A549 (cell line): ENCODE measurements around the gene GET4. TPM values are rescaled to one million over a fixed set of nuclear protein-coding genes. Genes with fewer than 3 reads are reported as not detected.
"Not testable (repeated sequence)": the region's sequence is repeated elsewhere in the genome, so short reads cannot be mapped to it uniquely, and the experiment has no call there.

ENCODE experiments used
- ATAC-seq, 2 experiments: fragments of 200-7000 bp in 1 of 2; fragments of >200 bp in 1 of 2; cut with Nextera tagmentation in 1 of 2; cut with Tn5 transposase in 1 of 2; 3 replicates each; pipeline versions ENCODE4 v1.8.0 to v1.9.1; 2018 to 2020; ENCODE audit warnings: mild to moderate bottlenecking in 1 of 2, moderate library complexity in 1 of 2
- CTCF ChIA-PET: fragments of 300-600 bp; sonication (Branson Sonifier 250); formaldehyde crosslinking; extraction: SDS; loops from one replicate; lab custom pipeline; 2021; ENCODE audit warnings: antibody characterized with exemption, inconsistent platforms; lab: Yijun Ruan, JAX
- POLR2A ChIA-PET: fragments of 350-600 bp; formaldehyde crosslinking; extraction: SDS; loops from one replicate; lab custom pipeline; 2021; ENCODE audit warnings: antibody characterized with exemption, inconsistent platforms; lab: Yijun Ruan, JAX
- DNase-seq, 2 experiments: peaks; one replicate each; pipeline versions ENCODE4 v3.0.0 to v3.0.0-alpha.2; 2011 to 2016; ENCODE audit warnings: low read depth in 1 of 2, low spot score in 1 of 2
- FAIRE-seq: peaks from 2 replicates; lab custom pipeline; 2011; peaks lifted over from hg19 to GRCh38; lab: Jason Lieb, UNC
- H3K27ac ChIP-seq, 2 experiments: fragments of >200 bp; sonication (Bioruptor Twin); formaldehyde crosslinking; 3 replicates each; pipeline ENCODE4 v1.5.1; 2016 to 2017
- H3K4me1 ChIP-seq: fragments of >200 bp; sonication (Bioruptor Twin); formaldehyde crosslinking; 3 replicates; pipeline ENCODE4 v1.6.1; 2016
- H3K4me2 ChIP-seq: fragments of >200 bp; sonication (Bioruptor Twin); formaldehyde crosslinking; 3 replicates; pipeline ENCODE4 v1.6.1; 2016
- H3K4me3 ChIP-seq: fragments of >200 bp; sonication (Bioruptor Twin); formaldehyde crosslinking; 3 replicates; pipeline ENCODE4 v1.5.1; 2016
- H3K9me3 ChIP-seq: fragments of >200 bp; sonication (Bioruptor Twin); formaldehyde crosslinking; 3 replicates; pipeline ENCODE4 v1.6.1; 2016
- CEBPB ChIP-seq, 2 experiments: fragments of >200 bp in 1 of 2; sonication (Bioruptor Twin) in 1 of 2; formaldehyde crosslinking in 1 of 2; IDR thresholded peaks; 2 replicates each; pipeline ENCODE4 v1.6.1; 2012 to 2016
- ESRRA ChIP-seq: fragments of 150-350 bp; IDR thresholded peaks from 2 replicates; pipeline ENCODE4 v1.6.1; 2014; ENCODE audit warnings: mild to moderate bottlenecking, low read length, borderline replicate concordance
- FOXS1 ChIP-seq: fragments of 250-450 bp; sonication (Bioruptor Pico); IDR thresholded peaks from 2 replicates; pipeline ENCODE4 v1.5.0; 2020; ENCODE audit warnings: mild to moderate bottlenecking, moderate library complexity
- GATA3 ChIP-seq: IDR thresholded peaks from 2 replicates; pipeline ENCODE4 v1.6.1; 2012; ENCODE audit warnings: borderline replicate concordance
- HOXB5 ChIP-seq: fragments of 250-450 bp; sonication (Bioruptor Pico); IDR thresholded peaks from 2 replicates; pipeline ENCODE4 v1.5.0; 2020; ENCODE audit warnings: mild to moderate bottlenecking, moderate library complexity
- MAZ ChIP-seq: fragments of 150-350 bp; IDR thresholded peaks from 2 replicates; pipeline ENCODE4 v1.6.1; 2014; ENCODE audit warnings: antibody characterized with exemption, low read depth, low read length, borderline replicate concordance
- MYC ChIP-seq: IDR thresholded peaks from 2 replicates; pipeline ENCODE4 v1.6.1; 2012; ENCODE audit warnings: mild to moderate bottlenecking, inconsistent platforms, low read length, improper control_type of control experiment, borderline replicate concordance
- NFE2L2 ChIP-seq: fragments of 150-350 bp; conservative IDR thresholded peaks from 2 replicates; pipeline ENCODE4 v1.6.1; 2014; ENCODE audit warnings: low read length
- POLR2A ChIP-seq: IDR thresholded peaks from 2 replicates; pipeline ENCODE4 v1.6.1; 2012; ENCODE audit warnings: mild to moderate bottlenecking, low read length
- RARB ChIP-seq: fragments of 250-450 bp; sonication (Bioruptor Pico); IDR thresholded peaks from 2 replicates; pipeline ENCODE4 v1.8.0; 2021; ENCODE audit warnings: mild to moderate bottlenecking, moderate library complexity
- TFCP2L1 ChIP-seq: fragments of 250-450 bp; sonication (Bioruptor Pico); IDR thresholded peaks from 2 replicates; pipeline ENCODE4 v1.5.0; 2021; ENCODE audit warnings: mild to moderate bottlenecking
- WGBS: methylation state at CpG from one replicate; pipeline ENCODE4 v1.1.6; 2017; ENCODE audit errors: missing lambda C conversion rate; 5-methylcytosine and 5-hydroxymethylcytosine counted together
- polyA plus RNA-seq, 4 experiments: library from polyadenylated mRNA; depleted of rRNA in 3 of 4; stranded (reverse); fragments of >200 nt; fragmentation: RNase III in 1 of 4; extraction: RNeasy Plus Mini Kit Qiagen cat#74134 plus additional on column Dnase treatment in 1 of 4; gene quantifications; 2 replicates in 3 of 4; 3 replicates in 1 of 4; pipeline ENCODE4 v1.2.3, GENCODE V29; 2011 to 2017
- TF ChIP-seq, protein P1 (sequence below): fragments of 200-600 bp; sonication (generic); IDR thresholded peaks from 2 replicates; pipeline ENCODE4 v1.6.1; 2016; ENCODE audit warnings: antibody characterized with exemption, mild to moderate bottlenecking, moderate library complexity
- TF ChIP-seq, protein P2 (sequence below): fragments of 150-350 bp; IDR thresholded peaks from 2 replicates; pipeline ENCODE4 v1.6.1; 2014; ENCODE audit warnings: low read depth, mild to moderate bottlenecking, low read length

Gene GET4
- polyA plus RNA-seq, 2 of the 4 experiments (the other 2 are of a cell fraction): 26.1 to 37.0 TPM

DNA sequence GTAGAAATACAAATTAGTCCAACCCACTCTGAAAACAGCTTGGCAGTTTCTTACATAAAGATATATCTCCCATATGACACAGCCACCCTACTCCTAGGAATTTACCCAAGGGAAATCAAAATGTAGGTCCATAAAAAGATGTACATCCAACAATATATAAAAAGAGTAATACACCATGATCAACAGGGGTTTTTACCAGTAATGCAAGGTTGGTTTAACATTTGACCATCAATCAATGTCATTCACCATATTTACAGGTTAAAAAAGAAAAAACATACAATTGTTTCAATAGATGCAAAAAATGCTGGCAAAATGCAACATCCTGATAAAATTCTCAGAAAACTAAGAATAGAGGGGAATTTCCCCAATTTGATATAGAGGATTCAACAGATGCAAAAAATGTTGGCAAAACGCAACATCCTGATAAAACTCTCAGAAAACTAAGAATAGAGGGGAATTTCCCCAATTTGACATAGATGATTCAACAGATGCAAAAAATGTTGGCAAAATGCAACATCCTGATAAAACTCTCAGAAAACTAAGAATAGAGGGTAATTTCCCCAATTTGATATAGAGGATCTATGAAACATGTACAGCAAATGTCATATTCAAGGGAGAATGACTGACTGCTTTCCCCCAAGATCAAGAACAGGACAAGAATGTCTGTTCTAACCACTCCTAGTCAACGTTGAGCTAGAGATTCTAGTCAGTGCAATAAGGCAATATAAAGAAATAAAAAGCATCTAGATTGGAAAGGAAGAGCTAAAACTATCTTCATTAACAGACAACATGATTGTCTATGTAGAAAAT lies 64.5 kb downstream of the GET4 start:
- FAIRE-seq (no peak), DNase-seq (no peak)
- CTCF ChIA-PET: interaction anchor here (0.6 to 1.7 kb wide), 2 partner anchors 9 to 10 kb away, joined by 3 to 4 read pairs; no protein-coding TSS in a partner anchor
- TF ChIP-seq, protein P1, sequence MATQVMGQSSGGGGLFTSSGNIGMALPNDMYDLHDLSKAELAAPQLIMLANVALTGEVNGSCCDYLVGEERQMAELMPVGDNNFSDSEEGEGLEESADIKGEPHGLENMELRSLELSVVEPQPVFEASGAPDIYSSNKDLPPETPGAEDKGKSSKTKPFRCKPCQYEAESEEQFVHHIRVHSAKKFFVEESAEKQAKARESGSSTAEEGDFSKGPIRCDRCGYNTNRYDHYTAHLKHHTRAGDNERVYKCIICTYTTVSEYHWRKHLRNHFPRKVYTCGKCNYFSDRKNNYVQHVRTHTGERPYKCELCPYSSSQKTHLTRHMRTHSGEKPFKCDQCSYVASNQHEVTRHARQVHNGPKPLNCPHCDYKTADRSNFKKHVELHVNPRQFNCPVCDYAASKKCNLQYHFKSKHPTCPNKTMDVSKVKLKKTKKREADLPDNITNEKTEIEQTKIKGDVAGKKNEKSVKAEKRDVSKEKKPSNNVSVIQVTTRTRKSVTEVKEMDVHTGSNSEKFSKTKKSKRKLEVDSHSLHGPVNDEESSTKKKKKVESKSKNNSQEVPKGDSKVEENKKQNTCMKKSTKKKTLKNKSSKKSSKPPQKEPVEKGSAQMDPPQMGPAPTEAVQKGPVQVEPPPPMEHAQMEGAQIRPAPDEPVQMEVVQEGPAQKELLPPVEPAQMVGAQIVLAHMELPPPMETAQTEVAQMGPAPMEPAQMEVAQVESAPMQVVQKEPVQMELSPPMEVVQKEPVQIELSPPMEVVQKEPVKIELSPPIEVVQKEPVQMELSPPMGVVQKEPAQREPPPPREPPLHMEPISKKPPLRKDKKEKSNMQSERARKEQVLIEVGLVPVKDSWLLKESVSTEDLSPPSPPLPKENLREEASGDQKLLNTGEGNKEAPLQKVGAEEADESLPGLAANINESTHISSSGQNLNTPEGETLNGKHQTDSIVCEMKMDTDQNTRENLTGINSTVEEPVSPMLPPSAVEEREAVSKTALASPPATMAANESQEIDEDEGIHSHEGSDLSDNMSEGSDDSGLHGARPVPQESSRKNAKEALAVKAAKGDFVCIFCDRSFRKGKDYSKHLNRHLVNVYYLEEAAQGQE: no peak
- TF ChIP-seq NFE2L2: no peak
- TF ChIP-seq ESRRA: no peak
- TF ChIP-seq POLR2A: no peak
- no peak for TF ChIP-seq GATA3
- TF ChIP-seq, protein P2, sequence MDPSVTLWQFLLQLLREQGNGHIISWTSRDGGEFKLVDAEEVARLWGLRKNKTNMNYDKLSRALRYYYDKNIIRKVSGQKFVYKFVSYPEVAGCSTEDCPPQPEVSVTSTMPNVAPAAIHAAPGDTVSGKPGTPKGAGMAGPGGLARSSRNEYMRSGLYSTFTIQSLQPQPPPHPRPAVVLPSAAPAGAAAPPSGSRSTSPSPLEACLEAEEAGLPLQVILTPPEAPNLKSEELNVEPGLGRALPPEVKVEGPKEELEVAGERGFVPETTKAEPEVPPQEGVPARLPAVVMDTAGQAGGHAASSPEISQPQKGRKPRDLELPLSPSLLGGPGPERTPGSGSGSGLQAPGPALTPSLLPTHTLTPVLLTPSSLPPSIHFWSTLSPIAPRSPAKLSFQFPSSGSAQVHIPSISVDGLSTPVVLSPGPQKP: no peak
- TF ChIP-seq MYC: no peak
- TF ChIP-seq, all 56 proteins: peak for 0
- no peak overlapping the region for H3K4me2 ChIP-seq
- no peak for ATAC-seq
- no peak overlapping the region for H3K4me3 ChIP-seq
- H3K4me1 ChIP-seq: peaks cover 12% of the 10 kb centered on the region
- H3K9me3 ChIP-seq: peaks cover 7% of the 10 kb centered on the region; the same call in 2 of the 3 replicates
- H3K27ac ChIP-seq: no peak overlapping the region
- WGBS: 17% methylated on average over 2 of the region's 2 CpGs
- POLR2A ChIA-PET: no interaction called here

DNA sequence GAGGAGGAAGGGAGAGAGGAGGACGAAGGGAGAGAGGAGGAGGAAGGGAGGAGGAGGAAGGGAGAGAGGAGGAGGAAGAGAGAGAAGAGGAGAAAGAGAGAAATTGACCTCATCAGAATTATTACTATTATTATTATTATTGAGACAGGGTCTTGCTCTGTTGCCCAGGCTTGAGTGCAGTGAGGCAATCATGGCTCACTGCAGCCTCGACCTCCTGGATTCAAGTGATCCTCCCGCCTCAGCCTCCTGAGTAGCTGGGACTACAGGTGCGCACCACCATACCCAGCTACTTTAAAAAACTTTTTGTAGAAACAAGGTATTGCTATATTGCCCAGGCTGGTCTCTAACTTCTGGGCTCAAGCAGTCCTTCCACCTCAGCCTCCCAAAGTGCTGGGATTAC lies 67.4 kb downstream of the GET4 start:
- CTCF ChIA-PET, ATAC-seq, H3K4me3 ChIP-seq, DNase-seq, H3K27ac ChIP-seq, POLR2A ChIA-PET, H3K4me1 ChIP-seq, H3K4me2 ChIP-seq, FAIRE-seq, H3K9me3 ChIP-seq: not testable (repeated sequence)
- 67% methylated on average over 3 of the region's 4 CpGs for WGBS

DNA sequence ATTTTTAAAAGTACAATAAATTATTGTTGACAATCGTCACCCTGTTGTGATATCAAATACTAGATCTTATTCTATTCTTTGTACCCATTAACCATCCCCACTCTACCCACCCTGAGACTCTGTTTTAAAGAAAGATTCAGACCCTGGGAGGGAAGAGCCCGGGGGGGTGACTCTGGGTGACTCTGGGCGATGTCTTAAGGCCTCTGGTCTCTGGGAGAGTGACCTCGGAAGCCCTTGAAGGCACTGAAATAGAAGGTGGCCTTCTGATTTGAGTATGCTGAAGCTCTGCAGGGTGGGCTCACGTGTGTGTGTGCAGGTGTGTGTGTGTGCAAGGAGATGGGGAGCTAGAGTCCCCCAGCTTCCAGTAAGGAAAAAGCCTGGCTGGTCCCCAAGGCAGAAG lies 68.4 kb downstream of the GET4 start:
- ChIA-PET POLR2A (no interaction called here), CTCF (interaction anchor here (1.2 kb wide), 1 partner anchor 37 kb away, joined by 3 read pairs; no protein-coding TSS in a partner anchor)
- TF ChIP-seq MAZ: no peak
- Histone ChIP-seq H3K9me3 (peaks cover 7% of the 10 kb centered on the region; the same call in 2 of the 3 replicates), H3K4me3 (no peak overlapping the region), H3K4me2 (no peak overlapping the region), H3K27ac (no peak overlapping the region), H3K4me1 (no peaks in the 10 kb centered on the region)
- DNase-seq: no peak
- ATAC-seq: peak; percentile 15 to 52; a peak in 2 of 6 replicates
- no peak for FAIRE-seq
- WGBS: 67% methylated on average over 5 of the region's 5 CpGs

DNA sequence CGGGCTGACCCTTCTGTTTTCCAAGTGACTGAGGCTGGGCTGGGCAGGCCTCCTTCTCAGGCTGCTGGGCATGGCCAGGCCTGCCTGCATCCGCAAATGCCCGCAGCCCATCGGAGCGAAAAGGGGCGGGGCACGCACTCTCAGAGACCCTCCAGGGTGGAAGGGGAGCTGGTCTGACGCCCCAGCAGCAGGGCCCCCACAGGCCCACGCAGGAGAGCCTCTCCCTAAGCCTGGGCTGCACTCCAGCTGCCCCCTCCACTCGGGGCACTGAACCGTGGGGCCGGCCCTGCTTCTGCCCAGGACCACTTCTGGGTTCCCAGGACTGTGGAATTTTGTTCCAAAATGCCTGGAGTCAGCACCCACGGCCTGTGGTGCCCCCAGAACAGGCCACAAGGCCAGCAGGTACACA lies 68.8 kb downstream of the GET4 start:
- TF ChIP-seq FOXS1 (CRISPR knock-in tag): no peak
- TF ChIP-seq CEBPB (IDR thresholded peaks at IDR 0.05): no peak
- no peak for TF ChIP-seq TFCP2L1 (CRISPR knock-in tag)
- TF ChIP-seq, protein P1: no peak
- TF ChIP-seq NFE2L2: no peak
- no peak for TF ChIP-seq RARB
- TF ChIP-seq, protein P2: no peak
- no peak for TF ChIP-seq ESRRA
- TF ChIP-seq HOXB5 (CRISPR knock-in tag): no peak
- H3K4me3 ChIP-seq: no peak overlapping the region
- ChIA-PET POLR2A (no interaction called here), CTCF (interaction anchor here (1.2 kb wide), 1 partner anchor 37 kb away, joined by 3 read pairs; no protein-coding TSS in a partner anchor)
- no peak overlapping the region for H3K27ac ChIP-seq
- WGBS: 74% methylated on average over 13 of the region's 13 CpGs
- peaks cover 4% of the 10 kb centered on the region; the same call in 2 of the 3 replicates for H3K9me3 ChIP-seq
- H3K4me2 ChIP-seq: no peak overlapping the region
- peak; percentile 47 to 57 for ATAC-seq
- no peak for DNase-seq
- no peaks in the 10 kb centered on the region for H3K4me1 ChIP-seq
- FAIRE-seq: no peak
